Activated CD4-positive, alpha-beta T cell treated with anti-CD3 and anti-CD28 coated beads for 48 hours (primary cell): ENCODE results near the gene GRID1.
"Not testable (repeated sequence)": the region's sequence is repeated elsewhere in the genome, so short reads cannot be mapped to it uniquely, and the experiment has no call there.

Experiments used
- DNase-seq: peaks from one replicate; pipeline ENCODE4 v3.0.0-alpha.2; 2020

GRID1 gene

DNA sequence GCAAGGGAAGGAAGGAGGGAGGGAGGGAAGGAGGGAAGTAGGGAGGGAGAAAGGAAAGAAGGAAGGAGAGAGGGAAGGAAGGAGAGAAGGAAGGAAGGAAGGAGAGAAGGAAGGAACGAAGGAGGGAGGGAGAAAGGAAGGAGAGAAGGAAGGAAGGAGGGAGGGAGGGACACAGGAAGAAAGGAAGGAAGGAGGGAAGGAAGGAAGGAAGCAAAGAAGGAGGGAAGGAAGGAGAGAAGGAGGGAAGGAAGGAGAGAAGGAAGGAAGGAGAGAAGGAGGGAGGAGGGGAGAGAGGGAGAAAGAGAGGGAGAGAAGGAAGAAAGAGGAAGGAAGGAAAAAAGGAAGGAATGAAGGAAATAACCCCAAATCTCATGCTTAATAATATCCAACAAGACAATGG, 630.6 kb downstream of the GRID1 start:
- DNase-seq: no peak

DNA sequence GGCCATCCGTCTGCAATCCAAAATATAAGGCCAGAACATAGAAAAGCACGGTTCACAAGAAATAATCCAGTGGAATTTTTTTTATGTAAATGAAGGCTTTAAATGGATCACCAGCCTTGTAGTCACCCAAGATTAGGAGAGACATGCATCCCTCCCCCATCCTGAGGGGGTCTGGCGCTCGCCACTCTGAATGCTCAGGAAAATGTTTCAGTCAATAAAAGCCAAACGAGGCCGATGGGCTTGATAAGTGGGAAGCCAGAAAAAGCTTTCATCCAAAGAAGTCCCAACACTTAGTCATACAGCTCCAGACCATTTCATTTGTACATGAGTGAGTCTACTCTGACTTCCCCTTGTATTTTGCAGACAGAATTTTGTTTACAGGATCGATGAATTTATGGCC, 631.8 kb downstream of the GRID1 start:
- DNase-seq: no peak

DNA sequence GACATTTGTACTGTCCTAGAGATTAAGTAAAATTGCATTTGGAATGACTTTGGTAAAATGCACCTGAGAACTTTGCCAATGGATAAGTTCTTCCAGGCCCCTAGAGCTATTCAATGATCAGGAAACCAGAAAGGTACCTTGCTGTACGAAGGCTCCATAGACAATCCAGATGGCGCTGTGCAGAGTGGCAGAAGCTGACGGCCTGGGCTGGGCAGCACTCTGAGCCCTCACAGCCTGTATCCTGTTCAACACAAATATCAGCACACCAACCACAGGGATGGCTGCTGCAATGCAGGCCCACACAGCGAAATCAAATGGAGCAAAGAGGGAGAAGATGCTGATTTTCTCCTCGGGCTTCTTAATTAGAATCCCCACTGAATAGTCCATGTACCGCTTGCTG, 642.4 kb downstream of the GRID1 start:
- no peak for DNase-seq

DNA sequence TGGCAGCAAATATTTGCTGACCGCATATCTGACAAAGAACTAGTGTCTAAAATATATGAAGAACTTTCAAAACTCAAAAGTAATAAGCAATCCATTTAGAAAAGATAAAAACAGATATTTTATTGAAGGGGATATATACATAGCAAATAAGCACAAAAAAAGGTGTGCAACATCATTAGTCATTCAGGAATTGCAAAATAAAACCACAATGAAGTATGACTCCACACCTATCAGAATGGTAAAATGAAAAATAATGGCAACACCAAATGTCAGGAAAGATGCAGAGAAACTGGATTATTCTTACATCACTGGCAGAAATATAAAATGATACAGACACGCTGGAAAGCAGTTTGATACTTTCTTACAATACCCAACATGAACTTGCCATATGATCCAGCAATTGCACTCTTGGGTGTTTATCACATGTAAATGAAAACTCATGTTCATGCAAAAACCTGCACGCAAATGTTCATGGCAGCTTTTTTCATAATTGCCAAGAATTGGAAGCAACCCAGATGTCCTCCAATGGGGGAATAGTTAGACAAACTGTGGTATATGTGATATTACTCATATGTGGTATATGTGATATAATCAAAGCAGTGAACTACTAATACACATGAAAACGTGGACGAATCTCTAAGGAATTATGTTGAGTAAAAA, 645.5 kb downstream of the GRID1 start:
- DNase-seq: no peak

DNA sequence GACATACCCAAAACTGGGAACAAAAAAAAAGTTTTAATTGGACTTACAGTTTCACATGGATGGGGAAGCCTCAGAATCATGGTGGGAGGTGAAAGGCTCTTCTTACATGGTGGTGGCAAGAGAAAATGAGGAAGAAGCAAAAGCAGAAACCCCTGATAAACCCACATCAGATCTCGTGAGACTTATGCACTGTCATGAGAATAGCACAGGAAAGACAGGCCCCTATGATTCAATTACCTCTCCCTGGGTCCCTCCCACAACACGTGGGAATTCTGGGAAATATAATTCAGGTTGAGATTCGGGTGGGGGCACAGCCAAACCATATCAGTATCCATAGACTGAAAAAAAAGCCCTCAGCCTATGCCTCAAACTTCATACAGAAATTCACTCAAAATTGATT, 647.2 kb downstream of the GRID1 start:
- DNase-seq: no peak

DNA sequence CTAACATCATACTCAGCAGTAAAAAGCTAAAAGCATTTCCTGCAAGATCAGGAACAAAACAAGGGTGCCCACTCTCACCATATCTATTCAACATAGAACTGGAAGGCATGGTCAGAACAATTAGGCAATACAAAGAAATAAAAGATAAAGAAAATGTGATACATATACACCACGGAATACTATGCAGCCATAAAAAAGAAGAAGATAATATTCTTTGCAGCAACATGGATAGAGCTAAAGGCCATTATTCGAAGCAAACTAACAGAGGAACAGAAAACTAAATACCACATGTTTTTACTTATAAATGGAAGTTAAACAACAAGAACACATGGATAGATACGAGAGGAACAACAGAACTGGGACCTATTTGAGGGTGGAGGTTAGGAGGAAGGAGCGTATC, 652.7 kb downstream of the GRID1 start:
- DNase-seq: no peak

DNA sequence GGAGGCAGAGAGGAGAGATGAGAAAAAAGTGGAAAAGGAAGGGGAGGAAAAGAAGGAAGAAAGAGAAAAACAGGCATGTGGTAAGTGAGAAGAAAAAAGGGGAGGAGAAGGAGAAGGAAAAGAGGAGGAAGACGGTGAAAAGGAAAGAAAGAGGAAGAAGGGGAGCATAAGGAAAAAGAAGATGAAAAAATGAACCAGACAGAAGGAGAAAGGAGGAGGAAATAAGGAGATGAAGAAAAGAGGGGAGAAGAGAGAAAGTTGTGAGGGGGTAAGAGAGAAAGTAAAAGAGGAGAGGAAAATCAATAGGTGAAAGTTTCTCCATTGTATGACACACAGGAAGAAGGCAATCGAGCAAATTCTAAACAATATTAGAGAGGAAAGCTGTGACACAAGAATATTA, 663.8 kb downstream of the GRID1 start:
- no peak for DNase-seq

DNA sequence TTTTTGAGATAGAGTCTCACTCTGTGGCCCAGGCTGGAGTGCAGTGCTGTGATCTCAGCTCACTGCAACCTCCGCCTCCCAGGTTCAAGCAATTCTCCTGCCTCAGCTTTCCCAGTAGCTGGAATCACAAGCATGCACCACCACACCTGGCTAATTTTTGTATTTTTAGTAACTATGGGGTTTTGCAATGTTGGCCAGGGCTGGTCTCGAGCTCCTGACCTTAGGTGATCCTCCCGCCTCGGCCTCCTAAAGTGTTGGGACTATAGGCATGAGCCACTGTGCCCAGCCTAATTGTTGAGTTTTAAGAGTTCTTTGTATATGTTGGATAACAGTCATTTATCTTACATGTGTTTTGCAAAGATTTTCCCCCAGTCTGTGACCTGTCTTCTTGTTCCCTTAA, 667.5 kb downstream of the GRID1 start:
- not testable (repeated sequence) for DNase-seq

DNA sequence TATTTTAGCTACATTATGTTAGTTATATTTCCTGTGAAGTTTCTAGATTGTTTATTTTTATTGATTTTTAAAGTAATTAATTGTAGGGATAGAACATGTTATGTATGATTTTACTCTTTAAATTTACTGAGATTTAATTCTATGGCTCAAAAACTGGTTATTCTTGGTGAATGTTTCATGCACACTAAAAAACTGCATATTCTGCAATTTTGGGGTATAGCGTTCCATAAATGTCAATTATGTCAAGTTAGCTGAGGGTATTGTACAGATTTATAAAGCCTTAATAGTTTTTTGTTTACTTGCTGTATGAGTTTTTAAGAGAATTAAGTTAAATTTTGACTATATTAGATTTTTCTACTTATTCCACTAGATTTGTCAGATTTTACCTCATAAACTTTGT, 669.7 kb downstream of the GRID1 start:
- DNase-seq: no peak

DNA sequence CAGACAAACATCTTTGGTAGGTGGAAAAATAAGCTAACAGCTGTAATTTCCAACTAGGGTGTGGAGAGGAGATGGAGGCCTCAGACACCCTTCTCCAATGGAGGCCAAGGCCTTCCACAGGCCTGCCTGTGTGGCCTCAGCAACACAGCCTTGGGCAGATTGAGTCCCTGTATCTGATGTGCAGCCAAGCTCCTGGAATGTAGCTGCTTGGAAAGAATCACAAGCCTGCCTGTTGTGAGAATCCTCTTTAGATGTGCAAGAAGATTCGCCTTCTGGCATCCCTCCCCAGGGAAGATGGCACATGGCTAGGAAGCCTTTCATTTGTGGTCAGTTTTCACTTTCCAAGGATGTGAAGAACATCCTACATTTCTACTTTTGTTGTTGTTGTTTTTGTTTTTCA, 684.0 kb downstream of the GRID1 start:
- no peak for DNase-seq

DNA sequence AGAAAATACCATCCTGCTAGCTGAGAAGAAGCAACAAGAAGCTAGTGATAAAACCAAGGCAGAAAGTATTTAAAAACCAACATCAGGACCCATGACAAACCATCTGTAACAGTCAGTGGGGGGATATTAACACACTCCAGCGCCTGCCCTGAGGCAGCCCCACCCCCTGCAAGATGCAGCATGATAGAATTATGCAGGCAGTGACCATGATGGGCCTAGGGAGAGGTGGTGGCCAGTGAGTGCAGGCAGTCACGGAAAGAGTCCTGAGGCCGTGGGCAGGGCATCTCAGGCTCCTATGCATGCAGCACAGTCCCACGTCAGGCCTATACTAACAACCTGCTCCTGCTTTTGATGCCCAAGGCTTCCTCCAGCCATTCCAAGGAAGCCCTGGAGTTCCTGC, 686.9 kb downstream of the GRID1 start:
- DNase-seq: no peak

DNA sequence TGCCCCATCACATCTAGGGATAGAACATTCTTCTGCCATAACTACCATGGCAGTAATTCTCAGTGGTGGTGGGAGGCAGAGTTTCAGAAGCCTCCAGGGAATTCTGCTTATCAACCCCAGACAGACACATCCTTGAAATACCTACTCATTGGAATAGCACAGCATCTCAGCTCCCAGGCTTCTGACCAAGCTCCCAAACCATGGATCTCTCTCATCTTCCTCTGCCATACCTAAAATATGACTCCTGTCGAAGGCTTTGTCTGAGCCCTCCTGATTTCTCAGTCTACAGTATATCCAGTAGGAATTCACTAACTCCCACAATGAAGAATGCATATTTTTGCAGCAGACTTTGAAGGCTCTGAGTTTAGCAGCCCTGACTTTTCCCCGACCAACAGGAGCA, 687.5 kb downstream of the GRID1 start:
- DNase-seq: no peak

DNA sequence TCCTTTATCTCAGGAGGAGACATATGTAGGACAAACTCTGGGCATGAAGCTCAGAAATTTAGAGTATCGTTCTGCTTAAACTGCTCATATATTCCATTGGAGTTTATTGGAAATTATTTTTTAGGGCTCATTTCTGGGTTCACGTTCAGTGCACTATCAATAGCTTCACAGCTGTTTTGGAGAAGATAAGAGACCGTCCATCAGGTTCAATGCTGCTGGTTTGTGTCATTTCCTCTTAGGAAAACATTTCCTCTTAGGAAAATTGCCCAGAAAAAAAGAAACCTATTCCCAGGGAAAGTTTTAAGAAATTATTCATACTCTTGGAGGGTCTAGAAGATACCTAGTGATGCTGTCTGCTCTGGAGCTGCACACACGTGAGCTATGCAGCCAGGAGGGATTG, 691.7 kb downstream of the GRID1 start:
- DNase-seq: no peak

DNA sequence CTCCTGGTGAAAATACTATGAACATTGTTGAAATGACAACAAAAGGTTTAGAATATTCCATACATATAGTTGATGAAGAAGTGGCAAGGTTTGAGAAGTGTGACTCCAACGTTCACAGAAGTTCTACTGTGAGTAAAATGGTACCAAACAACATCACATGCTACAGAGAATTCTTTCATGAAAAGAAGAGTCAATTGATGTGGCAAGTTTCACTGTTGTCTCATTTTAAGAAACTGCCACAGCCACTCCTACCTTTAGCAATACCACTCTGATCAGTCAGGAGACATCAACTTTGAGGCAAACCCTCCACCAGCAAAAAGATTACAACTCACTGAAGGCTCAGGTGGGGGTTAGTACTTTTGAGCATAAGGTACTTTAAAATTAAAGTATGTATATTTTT, 693.3 kb downstream of the GRID1 start:
- no peak for DNase-seq

DNA sequence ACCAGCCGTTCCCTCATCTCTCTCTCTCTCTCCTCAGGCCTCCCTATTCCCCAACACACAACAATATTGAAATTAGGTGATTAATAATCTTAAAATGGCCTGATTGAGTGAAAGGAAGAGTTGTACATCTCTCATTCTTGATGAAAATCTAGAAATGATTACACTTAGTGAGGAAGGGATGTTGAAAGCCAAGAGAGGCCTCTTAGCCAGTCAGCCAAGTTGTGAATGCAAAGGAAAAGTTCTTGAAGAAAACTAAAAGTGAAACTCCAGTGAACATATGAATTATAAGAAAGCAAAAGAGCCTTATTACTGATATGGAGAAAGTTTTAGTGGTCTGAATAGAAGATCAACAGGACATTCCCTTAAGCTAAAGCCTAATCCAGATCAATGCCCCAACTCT, 695.1 kb downstream of the GRID1 start:
- DNase-seq: no peak

DNA sequence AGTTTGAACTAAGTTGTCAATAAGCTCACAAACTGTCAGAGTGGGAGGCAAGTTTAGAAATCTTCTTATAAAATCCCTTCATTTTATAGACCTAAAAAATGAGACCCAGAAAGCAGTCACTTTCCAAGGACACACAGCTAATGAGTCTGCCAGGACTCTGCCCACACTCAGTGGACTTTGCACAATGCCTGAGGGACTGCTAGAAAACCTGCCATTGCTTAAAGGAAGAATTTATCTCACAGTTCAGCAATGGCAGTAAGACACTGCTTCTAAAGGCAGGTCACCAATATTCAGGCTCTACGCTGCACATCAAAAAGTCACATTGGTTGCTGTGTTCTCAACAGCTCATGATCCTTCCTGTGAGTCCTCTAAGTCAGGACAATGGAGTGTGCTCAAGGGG, 698.1 kb downstream of the GRID1 start:
- DNase-seq: no peak

DNA sequence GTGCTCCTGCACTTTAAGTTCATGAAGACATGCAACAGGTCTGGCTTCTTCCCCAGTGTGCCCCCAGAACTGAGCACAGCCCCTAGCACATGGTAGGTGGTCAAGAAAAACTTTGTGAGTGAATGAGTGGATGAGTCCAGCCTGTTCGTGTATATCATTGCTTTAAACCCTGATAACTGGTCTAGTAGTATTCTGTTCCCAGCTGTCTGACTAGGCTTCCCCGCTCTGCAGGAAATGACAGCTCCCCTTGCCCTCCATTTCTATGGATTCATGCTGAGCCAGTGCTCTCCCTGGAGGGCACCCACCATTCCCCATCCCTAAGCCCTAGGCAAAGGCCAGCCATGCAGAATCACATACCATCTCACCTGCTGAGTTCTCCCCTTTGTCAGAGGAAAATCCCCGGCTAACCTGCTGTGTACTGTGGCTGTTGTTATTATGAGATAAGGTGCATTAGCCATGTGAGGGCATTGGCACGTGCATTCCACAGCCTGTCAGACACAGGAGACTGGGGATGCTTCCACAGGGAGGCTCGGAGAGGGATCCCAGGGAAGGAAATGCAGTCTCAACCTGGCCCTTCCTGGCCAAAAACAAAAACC, 698.9 kb downstream of the GRID1 start:
- DNase-seq: no peak

DNA sequence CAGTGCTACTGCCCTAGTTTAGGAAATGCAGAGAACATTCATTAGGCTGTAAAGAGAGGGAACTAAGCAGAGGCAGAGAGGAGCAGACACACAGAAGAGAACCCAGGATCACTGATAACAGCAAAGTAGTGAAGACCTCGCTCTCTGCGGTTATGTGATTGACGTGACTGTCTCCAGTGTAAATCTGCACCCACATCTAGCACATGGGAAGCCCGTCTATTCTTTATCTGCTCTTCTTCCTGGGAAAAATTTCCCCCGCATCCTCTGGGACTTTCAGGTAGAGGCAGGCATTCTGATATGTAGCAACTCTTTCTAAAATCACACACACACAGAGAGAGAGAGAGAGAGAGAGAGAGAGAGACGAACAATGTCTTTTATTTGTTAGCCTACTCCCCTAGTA, 699.6 kb downstream of the GRID1 start:
- no peak for DNase-seq

DNA sequence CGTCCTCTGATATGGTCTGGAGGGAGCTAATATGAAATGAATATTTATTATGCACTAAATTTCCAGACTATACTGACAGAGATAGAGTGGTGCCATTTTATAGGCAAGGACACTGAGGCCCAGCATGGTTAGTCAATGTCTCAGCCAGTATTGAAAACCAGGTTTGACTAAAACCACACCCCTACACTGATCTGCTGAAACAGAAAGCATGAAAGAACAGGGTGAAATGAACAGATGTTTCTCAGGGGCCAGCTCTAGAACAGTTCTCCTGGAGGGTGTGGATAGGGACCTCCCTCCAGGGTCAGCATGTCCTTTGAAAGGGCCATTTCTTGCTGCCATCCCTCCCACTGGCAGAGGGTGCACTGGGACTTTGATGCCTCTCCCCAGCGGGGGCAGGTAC, 700.5 kb downstream of the GRID1 start:
- no peak for DNase-seq

DNA sequence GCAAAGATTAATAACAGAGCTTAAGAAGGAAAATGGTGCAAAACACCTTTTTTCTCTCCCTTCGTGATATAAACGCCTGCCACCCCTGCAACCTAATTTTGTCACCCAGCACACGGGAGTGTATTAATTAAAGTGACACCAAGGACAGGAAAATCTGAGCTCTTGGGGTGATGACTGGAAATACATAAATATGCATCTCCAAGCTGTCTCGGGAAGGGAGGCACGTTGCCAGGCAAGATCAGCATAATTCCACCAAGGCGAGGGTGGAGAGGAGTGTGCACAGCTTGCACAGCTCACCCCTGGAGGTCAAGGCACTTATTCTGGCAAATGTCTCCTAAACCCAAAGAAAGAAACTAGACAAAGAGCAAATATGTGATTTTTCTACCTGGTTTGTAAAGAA, 700.9 kb downstream of the GRID1 start:
- no peak for DNase-seq

DNA sequence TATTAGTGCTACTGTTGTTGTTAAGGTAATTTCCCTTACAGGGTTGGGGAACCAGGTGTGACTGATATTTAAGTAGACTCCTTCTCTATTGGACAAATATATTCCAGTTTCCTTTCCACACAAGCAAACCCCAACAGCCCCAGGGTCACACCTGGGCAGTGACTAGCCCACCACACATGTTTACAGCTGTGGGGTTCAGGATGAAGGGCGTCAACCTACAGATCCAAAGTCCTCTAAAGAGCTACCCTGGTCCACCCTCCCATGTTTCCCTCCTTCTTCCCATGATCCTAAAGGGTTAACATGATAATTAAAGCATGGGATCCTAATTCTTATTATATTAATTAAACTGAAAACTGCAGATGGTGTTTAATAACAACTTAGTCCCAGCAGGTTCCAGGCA, 701.5 kb downstream of the GRID1 start:
- DNase-seq: no peak

DNA sequence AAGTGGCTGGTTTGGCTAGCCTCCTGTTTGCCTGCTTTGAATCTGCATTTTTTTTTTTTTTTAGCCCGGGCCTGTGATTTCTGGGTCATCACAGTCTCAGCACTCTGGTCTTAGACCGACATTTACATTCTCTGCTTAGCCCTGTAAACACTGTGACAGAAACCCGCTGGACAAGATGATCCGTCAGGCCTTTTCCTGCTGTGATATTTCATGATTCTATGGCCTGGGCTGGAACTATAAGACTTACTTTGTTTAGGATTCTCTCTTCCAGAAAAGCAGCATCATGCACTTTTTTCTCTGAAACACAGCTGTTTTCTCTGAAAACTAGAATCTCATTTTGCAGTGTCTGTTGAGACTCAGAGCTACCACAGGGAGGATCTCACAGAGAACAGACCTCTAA, 705.5 kb downstream of the GRID1 start:
- no peak for DNase-seq

DNA sequence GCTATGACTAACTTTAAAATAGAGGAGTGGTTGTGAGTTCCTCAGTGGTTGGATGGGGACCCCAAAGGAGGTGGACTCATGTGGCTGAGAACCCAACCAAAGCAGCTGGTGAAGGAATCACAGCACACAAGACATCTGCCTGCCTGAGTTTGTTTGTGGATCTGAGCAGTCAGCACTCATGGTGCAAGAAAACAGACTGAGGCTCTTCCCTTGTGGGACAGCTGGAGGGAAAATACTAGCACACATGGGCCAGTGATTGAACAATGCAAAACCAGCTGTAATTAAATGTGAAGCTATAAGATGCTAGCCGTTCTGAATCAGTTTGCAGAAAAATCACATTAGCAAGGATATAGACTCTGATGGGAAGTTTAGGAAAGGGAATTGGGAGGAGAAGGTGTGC, 707.3 kb downstream of the GRID1 start:
- DNase-seq: no peak

DNA sequence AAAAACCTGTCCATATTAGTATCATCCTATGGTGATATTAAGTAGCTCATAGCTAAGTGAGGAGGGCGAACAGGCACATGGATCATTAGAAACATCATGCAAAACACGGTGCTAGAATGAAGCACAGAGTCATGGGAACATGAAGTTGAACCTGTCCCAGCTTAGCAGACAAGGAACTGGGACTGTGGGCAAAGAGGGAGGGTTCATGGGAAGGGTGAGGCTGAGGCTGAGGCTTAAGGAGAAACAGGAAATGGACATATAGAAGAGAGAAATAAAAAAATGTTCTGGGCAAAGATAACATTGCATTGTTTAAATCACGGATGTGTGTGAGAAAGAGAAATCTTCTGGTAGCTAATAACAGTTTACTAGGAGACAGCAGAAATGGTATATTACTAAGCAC, 708.1 kb downstream of the GRID1 start:
- no peak for DNase-seq

DNA sequence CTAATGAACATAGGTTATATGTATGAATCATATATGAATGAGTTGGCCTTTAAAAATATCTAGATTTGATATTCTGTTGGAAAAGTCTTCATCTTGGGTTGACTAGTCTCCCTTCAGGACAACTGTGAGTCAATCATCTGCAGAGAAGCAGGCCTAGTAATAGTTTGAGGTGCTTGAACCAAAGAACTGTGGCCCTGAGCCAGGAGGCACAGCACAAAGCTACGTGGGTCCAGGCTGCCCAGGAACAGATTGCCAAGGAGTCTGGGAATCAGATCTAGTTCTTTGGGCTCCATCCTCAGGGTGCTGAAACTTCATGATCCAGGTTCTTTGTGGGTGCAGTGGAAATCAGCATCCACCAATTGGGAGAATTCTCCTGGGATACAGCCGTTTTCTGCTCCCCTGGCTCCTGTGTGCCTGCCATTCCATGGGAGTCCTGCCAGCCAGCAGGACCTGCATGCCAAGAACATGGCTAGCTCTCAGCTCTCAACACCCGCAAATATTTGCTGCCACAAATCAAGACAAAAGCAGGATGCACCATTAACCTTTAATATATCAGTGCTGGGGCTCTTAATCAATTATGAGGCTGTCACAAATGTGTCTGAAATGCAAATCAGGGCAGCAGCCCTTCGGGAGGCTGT, 709.0 kb downstream of the GRID1 start:
- DNase-seq: no peak
